ENCODE data around the gene ZNF334. TPM values are rescaled to one million over a fixed set of nuclear protein-coding genes. Genes with fewer than 3 reads are reported as not detected.

ZNF334 gene
- polyA plus RNA-seq, 1 donor (not counting 4 experiments of a cell fraction or from before 2014, with no cell fraction given), result 1.3 TPM

DNA sequence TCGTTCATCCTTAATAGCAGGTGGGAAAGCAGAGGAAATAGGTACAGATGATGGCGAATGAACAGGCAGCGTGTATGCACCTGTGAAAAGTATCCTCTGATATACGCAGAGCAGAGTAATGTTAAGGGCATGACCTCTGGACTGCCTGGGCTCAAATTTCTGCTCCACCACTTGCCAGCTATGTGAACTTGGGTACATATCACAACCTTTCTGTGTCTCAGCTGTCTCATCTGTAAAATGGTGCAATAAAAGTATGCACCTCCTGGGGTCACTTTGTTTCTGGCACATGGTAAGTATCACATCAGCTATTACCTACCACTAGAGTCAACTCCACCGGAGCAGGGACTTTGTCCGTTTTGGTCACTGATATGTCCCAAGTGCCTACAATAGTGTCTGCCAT, 34.6 kb upstream of the ZNF334 start:
- Histone ChIP-seq H4K20me1 (ENCODE audit: control insufficient read depth, extremely low read depth, insufficient read depth, low read length) (no peaks in the 10 kb centered on the region), H3K27me3 (ENCODE audit: control insufficient read depth, extremely low read depth, insufficient read depth, low read length) (peaks cover 2% of the 10 kb centered on the region), H3K79me2 (ENCODE audit: control insufficient read depth, insufficient read depth, low read length) (no peaks in the 10 kb centered on the region), H3K4me2 (ENCODE audit: control insufficient read depth, extremely low read depth, insufficient read depth, low read depth, low read length) (no peak overlapping the region), H3K4me1 (ENCODE audit: control insufficient read depth, extremely low read depth, insufficient read depth, low read length) (no peaks in the 10 kb centered on the region), H3K9me1 (ENCODE audit: control insufficient read depth, extremely low read depth, insufficient read depth, low read length) (no peaks in the 10 kb centered on the region), H3K36me3 (ENCODE audit: control insufficient read depth in 2 of 2, extremely low read depth in 1 of 2, insufficient read depth in 2 of 2, low read length in 2 of 2) (no peaks in the 10 kb centered on the region), H2AFZ (ENCODE audit: control insufficient read depth, low read length) (no peak overlapping the region), H3K9ac (ENCODE audit: control insufficient read depth, extremely low read depth, insufficient read depth, low read length) (no peak overlapping the region), H3K27ac (ENCODE audit: control insufficient read depth, insufficient read depth, low read length) (no peak overlapping the region), H3K9me3 (ENCODE audit: control insufficient read depth, low read depth, low read length) (no peaks in the 10 kb centered on the region), H3K4me3 (ENCODE audit: control insufficient read depth in 2 of 3, extremely low read depth in 1 of 3, insufficient read depth in 2 of 3, low read depth in 1 of 3, low read length in 3 of 3) (no peak overlapping the region)
- DNase-seq (ENCODE audit: low read depth, low spot score) (no peak), FAIRE-seq (no peak)
- dilution Hi-C loops (cut with MboI; ENCODE audit: extremely low pct_ligation_motif_present, low sequenced_read_pairs), result no loop called here
- no peak for TF ChIP-seq EZH2 (IDR thresholded peaks at IDR 0.05; ENCODE audit: low read length)
- TF ChIP-seq, protein P1, sequence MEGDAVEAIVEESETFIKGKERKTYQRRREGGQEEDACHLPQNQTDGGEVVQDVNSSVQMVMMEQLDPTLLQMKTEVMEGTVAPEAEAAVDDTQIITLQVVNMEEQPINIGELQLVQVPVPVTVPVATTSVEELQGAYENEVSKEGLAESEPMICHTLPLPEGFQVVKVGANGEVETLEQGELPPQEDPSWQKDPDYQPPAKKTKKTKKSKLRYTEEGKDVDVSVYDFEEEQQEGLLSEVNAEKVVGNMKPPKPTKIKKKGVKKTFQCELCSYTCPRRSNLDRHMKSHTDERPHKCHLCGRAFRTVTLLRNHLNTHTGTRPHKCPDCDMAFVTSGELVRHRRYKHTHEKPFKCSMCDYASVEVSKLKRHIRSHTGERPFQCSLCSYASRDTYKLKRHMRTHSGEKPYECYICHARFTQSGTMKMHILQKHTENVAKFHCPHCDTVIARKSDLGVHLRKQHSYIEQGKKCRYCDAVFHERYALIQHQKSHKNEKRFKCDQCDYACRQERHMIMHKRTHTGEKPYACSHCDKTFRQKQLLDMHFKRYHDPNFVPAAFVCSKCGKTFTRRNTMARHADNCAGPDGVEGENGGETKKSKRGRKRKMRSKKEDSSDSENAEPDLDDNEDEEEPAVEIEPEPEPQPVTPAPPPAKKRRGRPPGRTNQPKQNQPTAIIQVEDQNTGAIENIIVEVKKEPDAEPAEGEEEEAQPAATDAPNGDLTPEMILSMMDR (optimal IDR thresholded peaks at IDR 0.05 in 1 of 3, IDR thresholded peaks at IDR 0.05 in 1 of 3, conservative IDR thresholded peaks at IDR 0.05 in 1 of 3; ENCODE audit: extremely low read depth in 1 of 3, insufficient read depth in 2 of 3, low read length in 3 of 3), result no peak

DNA sequence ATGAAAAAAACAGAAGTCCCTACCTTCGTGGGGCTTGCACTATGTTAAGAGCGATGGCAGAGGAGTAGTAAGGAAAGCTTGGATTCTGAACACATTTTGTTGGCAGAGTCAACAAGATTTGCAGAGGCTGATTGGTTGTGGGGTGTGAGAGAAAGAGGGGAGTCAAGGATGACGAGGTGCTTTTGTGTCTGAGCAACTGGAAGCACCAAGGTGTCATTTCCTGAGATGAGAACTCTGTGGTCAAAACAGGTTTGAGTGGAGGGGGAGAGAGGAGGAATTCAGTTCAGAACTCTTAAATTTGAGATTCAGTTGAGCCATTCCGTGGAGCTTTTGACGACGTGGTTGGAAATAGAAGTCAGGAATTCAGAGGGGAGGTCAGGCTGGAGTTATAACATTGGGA, 33.6 kb upstream of the ZNF334 start:
- no peak for FAIRE-seq

More for the DNA sequence above, 33.6 kb upstream of the ZNF334 start:
- H3K4me2 ChIP-seq (ENCODE audit: control insufficient read depth, extremely low read depth, insufficient read depth, low read depth, low read length), result no peak overlapping the region
- no peak overlapping the region for H3K4me3 ChIP-seq (ENCODE audit: control insufficient read depth in 2 of 3, extremely low read depth in 1 of 3, insufficient read depth in 2 of 3, low read depth in 1 of 3, low read length in 3 of 3)
- no peaks in the 10 kb centered on the region for H3K79me2 ChIP-seq (ENCODE audit: control insufficient read depth, insufficient read depth, low read length)
- no peak overlapping the region for H3K9ac ChIP-seq (ENCODE audit: control insufficient read depth, extremely low read depth, insufficient read depth, low read length)
- TF ChIP-seq, protein P1 (optimal IDR thresholded peaks at IDR 0.05 in 1 of 3, IDR thresholded peaks at IDR 0.05 in 1 of 3, conservative IDR thresholded peaks at IDR 0.05 in 1 of 3; ENCODE audit: extremely low read depth in 1 of 3, insufficient read depth in 2 of 3, low read length in 3 of 3), result no peak
- TF ChIP-seq EZH2 (IDR thresholded peaks at IDR 0.05; ENCODE audit: low read length), result no peak
- no peaks in the 10 kb centered on the region for H3K9me3 ChIP-seq (ENCODE audit: control insufficient read depth, low read depth, low read length)
- no peak overlapping the region for H3K27ac ChIP-seq (ENCODE audit: control insufficient read depth, insufficient read depth, low read length)
- dilution Hi-C loops (cut with MboI; ENCODE audit: extremely low pct_ligation_motif_present, low sequenced_read_pairs), result no loop called here
- no peak for DNase-seq (ENCODE audit: low read depth, low spot score)
- H2AFZ ChIP-seq (ENCODE audit: control insufficient read depth, low read length), result no peak overlapping the region
- no peaks in the 10 kb centered on the region for H3K9me1 ChIP-seq (ENCODE audit: control insufficient read depth, extremely low read depth, insufficient read depth, low read length)
- H3K4me1 ChIP-seq (ENCODE audit: control insufficient read depth, extremely low read depth, insufficient read depth, low read length), result no peaks in the 10 kb centered on the region
- H4K20me1 ChIP-seq (ENCODE audit: control insufficient read depth, extremely low read depth, insufficient read depth, low read length), result no peaks in the 10 kb centered on the region
- no peaks in the 10 kb centered on the region for H3K36me3 ChIP-seq (ENCODE audit: control insufficient read depth in 2 of 2, extremely low read depth in 1 of 2, insufficient read depth in 2 of 2, low read length in 2 of 2)
- H3K27me3 ChIP-seq (ENCODE audit: control insufficient read depth, extremely low read depth, insufficient read depth, low read length), result peaks cover 4% of the 10 kb centered on the region
